Effector memory CD8-positive, alpha-beta T cell (primary cell): Measurements from ENCODE around the gene PCGF6.
"Not testable (repeated sequence)": the region's sequence is repeated elsewhere in the genome, so short reads cannot be mapped to it uniquely, and the experiment has no call there.

Source experiments
- ATAC-seq: fragments of 150-1000 bp; cut with Tn5 transposase; replicated peaks from 2 replicates; pipeline ENCODE4 v1.10.0; 2021; ENCODE audit warnings: mild to moderate bottlenecking, moderate library complexity
- DNase-seq, 3 experiments: peaks; one replicate each; pipeline ENCODE4 v3.0.0; 2021
- H3K27ac Mint-ChIP-seq, 2 donors: one replicate each; pipeline ENCODE4 v1.8.0; 2022; ENCODE audit warnings: mild to moderate bottlenecking in 2 of 2, mixed read lengths in 2 of 2, moderate library complexity in 2 of 2
- H3K27me3 Mint-ChIP-seq, 2 donors: one replicate each; pipeline ENCODE4 v1.8.0; 2022; ENCODE audit warnings: mixed read lengths in 2 of 2
- H3K36me3 Mint-ChIP-seq: one replicate; pipeline ENCODE4 v1.8.0; 2022; ENCODE audit warnings: mild to moderate bottlenecking, moderate library complexity, mixed read lengths; ENCODE audit not compliant: insufficient read depth
- H3K4me1 Mint-ChIP-seq, 2 donors: one replicate each; pipeline ENCODE4 v1.8.0; 2022; ENCODE audit warnings: low read depth in 2 of 2, mixed read lengths in 2 of 2
- H3K4me3 Mint-ChIP-seq, 2 donors: one replicate each; pipeline ENCODE4 v1.8.0; 2022; ENCODE audit warnings: mild to moderate bottlenecking in 2 of 2, mixed read lengths in 2 of 2, moderate library complexity in 2 of 2
- H3K9me3 Mint-ChIP-seq, 2 donors: one replicate each; pipeline ENCODE4 v1.8.0; 2022; ENCODE audit warnings: mixed read lengths in 2 of 2

The PCGF6 gene

DNA sequence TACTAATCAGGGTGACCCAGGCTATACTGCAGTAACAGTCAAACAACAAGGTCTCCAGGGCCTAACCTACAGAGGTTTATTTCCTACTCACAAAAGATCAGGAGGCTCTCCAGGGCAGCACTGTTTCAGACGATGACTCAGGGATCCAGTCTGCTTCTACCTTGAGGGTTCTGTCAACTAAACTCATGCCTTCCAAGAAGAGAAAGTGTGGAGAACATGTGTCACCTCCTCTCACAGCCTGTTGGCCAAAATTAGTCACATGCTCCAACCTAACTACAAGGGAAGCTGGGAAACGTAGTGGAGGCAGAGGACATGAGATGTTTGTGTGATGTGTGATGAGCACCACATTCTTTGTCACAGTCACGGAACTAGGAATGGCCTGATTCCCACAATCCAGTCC is 88.7 kb downstream of the PCGF6 start:
- Mint-ChIP-seq H3K36me3 (no peaks in the 10 kb centered on the region), H3K4me3 (no peak overlapping the region), H3K27me3 (peaks cover 60 to 79% of the 10 kb centered on the region in 2 donors), H3K4me1 (no peaks in the 10 kb centered on the region), H3K9me3 (peaks cover 0 to 3% of the 10 kb centered on the region in 2 donors), H3K27ac (no peak overlapping the region)
- DNase-seq: no peak
- ATAC-seq: no peak

GRCh38 chr10:103259989-103260388 is 91.0 kb downstream of the PCGF6 start:
- no peaks in the 10 kb centered on the region for H3K4me1 Mint-ChIP-seq

DNA sequence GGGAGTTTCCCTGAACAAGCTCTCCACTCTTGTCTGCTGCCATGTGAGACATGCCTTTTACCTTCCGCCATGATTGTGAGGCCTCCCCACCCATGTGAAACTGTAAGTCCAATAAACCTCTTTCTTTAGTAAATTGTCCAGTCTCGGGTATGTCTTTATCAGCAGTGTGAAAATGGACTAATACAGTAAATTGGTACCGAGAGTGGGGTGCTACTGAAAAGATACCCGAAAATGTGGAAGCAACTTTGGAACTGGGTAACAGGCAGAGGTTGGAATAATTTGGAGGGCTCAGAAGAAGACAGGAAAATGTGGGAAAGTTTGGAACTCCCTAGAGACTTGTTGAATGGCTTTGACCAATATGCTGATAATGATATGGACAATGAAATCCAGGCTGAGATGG is 92.0 kb downstream of the PCGF6 start:
- H3K27me3 Mint-ChIP-seq: peaks cover 37 to 53% of the 10 kb centered on the region in 2 donors
- DNase-seq, H3K27ac Mint-ChIP-seq, H3K4me3 Mint-ChIP-seq, H3K4me1 Mint-ChIP-seq, H3K36me3 Mint-ChIP-seq, H3K9me3 Mint-ChIP-seq, ATAC-seq: not testable (repeated sequence)

More at GRCh38 chr10:103259989-103260388, 91.0 kb downstream of the PCGF6 start:
- DNase-seq (no peak), ATAC-seq (no peak)
- Mint-ChIP-seq H3K27me3 (peaks cover 43 to 59% of the 10 kb centered on the region in 2 donors), H3K27ac (no peak overlapping the region), H3K9me3 (peaks cover 0 to 3% of the 10 kb centered on the region in 2 donors), H3K4me3 (no peak overlapping the region), H3K36me3 (no peaks in the 10 kb centered on the region)

GRCh38 chr10:103257812-103258211 is 93.1 kb downstream of the PCGF6 start:
- no peak for ATAC-seq

GRCh38 chr10:103256613-103257012 is 94.3 kb downstream of the PCGF6 start:
- DNase-seq: no peak
- no peak for ATAC-seq
- Mint-ChIP-seq H3K36me3 (no peaks in the 10 kb centered on the region), H3K4me3 (no peak overlapping the region), H3K4me1 (no peaks in the 10 kb centered on the region), H3K27ac (no peak overlapping the region), H3K27me3 (peaks cover 23 to 30% of the 10 kb centered on the region in 2 donors), H3K9me3 (peaks cover 0 to 3% of the 10 kb centered on the region in 2 donors)

More at GRCh38 chr10:103257812-103258211, 93.1 kb downstream of the PCGF6 start:
- Mint-ChIP-seq H3K4me3 (no peak overlapping the region), H3K27ac (no peak overlapping the region), H3K9me3 (peaks cover 0 to 3% of the 10 kb centered on the region in 2 donors), H3K36me3 (no peaks in the 10 kb centered on the region), H3K27me3 (peaks cover 28 to 42% of the 10 kb centered on the region in 2 donors), H3K4me1 (no peaks in the 10 kb centered on the region)
- DNase-seq: no peak

DNA sequence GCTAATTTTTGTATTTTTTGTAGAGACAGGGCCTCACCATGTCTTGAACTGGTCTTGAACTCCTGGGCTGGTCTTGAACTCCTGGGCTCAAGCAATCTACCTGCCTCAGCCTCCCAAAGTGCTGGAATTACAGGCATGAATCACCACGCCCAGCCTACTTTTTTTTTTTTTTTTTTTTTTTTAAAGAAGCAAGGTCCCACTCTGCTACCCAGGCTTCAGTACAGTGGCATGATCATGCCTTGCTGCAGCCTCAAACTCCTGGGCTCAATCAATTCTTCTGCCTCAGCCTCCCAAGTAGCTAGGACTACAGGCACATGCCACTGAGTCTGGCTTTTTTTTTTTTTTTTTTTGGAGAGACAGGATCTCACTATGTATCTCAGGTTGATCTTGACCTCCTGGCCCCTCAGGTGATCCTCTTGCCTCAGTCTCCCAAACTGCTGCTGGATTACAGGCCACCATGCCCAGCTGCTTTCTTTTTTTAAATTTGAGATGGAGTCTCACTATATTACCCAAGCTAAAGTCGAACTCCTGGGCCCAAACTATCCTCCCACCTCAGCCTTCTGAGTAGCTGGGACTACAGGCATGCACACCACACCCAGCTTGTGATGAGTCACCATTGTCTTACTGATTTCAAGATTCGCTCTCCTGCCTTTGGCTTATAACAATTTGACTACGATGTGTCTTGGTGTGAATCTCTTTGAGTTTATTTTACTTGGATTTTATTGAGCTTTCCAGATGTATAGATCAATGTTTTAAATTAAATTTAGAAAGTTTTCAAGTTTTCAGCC is 96.2 kb downstream of the PCGF6 start:
- Mint-ChIP-seq H3K36me3 (peaks cover 14% of the 10 kb centered on the region), H3K9me3 (peaks cover 5 to 6% of the 10 kb centered on the region in 2 donors), H3K4me1 (peaks cover 3% of the 10 kb centered on the region in 2 donors), H3K27me3 (peaks cover 7 to 11% of the 10 kb centered on the region in 2 donors), H3K4me3 (no peak overlapping the region), H3K27ac (peak overlapping the region in 1 of 2 donors; percentile 24)
- ATAC-seq (no peak), DNase-seq (no peak)

DNA sequence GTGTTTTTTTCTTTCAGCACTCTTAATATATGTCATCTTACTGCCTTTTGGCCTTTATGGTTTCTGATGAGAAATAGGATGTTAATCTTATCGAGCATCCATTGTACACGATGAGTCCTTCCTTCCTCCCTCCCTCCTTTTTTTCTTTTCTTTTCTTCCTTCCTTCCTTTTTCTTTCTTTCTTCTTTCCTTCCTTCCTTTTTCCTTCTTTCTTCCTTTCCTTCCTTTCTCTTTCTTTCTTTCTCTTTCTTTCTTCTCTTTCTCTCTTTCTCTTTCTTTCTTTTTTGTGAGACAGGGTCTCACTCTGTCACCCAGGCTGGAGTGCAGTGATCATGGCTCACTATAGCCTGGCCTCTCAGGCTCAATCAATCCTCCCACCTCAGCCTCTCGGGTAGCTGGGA is 96.8 kb downstream of the PCGF6 start:
- H3K9me3 Mint-ChIP-seq: peaks cover 5 to 6% of the 10 kb centered on the region in 2 donors
- H3K27ac Mint-ChIP-seq: no peak overlapping the region
- H3K36me3 Mint-ChIP-seq: peaks cover 16% of the 10 kb centered on the region
- ATAC-seq (no peak), DNase-seq (no peak)
- peaks cover 3% of the 10 kb centered on the region in 2 donors for H3K4me1 Mint-ChIP-seq
- peaks cover 4 to 5% of the 10 kb centered on the region in 2 donors for H3K27me3 Mint-ChIP-seq
- no peak overlapping the region for H3K4me3 Mint-ChIP-seq
